GM18507 (cell line): ENCODE data around the gene SLC22A9.
"Not testable (repeated sequence)": the region's sequence is repeated elsewhere in the genome, so short reads cannot be mapped to it uniquely, and the experiment has no call there.

Source experiments
- DNase-seq: peaks from one replicate; pipeline ENCODE4 v3.0.0; 2011; ENCODE audit warnings: low read depth; ENCODE audit not compliant: insufficient read length; ENCODE audit errors: extremely low spot score
- FAIRE-seq: peaks from 2 replicates; lab custom pipeline; 2011; peaks lifted over from hg19 to GRCh38; lab: Jason Lieb, UNC

Gene SLC22A9

DNA sequence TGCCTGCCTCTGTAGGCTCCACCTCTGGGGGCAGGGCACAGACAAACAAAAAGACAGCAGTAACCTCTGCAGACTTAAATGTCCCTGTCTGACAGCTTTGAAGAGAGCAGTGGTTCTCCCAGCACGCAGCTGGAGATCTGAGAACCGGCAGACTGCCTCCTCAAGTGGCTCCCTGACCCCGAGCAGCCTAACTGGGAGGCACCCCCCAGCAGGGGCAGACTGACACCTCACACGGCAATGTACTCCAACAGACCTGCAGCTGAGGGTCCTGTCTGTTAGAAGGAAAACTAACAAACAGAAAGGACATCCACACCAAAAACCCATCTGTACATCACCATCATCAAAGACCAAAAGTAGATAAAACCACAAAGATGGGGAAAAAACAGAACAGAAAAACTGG lies 66.2 kb downstream of the SLC22A9 start:
- not testable (repeated sequence) for FAIRE-seq, DNase-seq

DNA sequence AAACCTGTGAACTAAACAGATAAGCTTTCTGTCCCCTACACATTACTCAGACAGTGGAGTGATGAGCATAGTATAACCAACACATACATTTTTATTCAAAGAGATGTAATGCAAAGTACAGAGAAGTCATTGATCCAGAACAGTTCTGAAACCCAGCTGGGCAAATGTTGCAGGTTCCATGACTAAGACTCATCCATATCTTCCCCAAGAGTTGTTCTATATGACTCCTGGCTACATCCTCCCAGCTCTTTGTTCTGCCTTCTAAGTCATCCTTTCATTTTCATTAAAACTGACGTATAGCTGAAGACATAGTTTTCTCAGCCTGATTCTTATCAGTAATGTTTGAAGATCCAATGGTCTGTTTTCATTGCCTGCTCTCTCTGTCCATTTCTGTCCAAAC lies 74.1 kb downstream of the SLC22A9 start:
- no peak for DNase-seq
- FAIRE-seq: no peak

DNA sequence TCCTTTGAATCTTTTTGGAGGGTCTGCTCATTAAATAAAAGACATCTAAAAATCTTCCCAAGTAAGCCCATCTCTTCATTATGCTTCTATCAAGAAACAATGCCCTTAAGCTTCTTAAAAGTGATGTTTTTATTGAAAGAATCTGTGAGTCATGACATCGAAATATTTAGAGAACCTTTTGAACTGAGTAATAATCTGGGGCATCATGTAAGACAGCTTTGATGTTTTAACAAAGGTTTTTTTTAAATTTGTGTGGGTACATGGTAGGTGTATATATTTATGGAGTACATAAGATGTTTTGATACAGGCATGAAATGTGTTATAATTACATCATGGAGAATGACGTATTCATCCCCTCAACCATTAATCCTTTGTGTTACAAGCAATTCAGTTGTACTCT lies 74.6 kb downstream of the SLC22A9 start:
- DNase-seq (no peak), FAIRE-seq (no peak)

DNA sequence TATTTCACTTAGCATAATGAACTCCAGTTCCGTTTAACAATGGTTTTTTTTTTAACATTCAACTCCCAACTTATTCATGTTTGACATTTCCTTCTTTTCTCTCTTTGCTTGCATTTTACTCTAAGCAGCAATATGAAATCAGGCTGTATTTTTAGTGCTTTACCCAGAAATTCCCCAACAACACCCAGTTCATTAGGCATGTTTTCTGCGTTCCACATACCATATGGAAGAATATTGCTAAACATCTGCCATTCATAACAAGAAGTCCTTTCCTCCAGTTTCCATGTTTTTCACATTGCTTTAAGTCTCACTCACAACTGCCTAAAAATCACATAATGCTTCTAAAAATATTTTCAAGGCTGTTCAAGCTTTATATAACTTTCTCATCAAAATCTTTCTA lies 75.5 kb downstream of the SLC22A9 start:
- FAIRE-seq: no peak
- DNase-seq: no peak

DNA sequence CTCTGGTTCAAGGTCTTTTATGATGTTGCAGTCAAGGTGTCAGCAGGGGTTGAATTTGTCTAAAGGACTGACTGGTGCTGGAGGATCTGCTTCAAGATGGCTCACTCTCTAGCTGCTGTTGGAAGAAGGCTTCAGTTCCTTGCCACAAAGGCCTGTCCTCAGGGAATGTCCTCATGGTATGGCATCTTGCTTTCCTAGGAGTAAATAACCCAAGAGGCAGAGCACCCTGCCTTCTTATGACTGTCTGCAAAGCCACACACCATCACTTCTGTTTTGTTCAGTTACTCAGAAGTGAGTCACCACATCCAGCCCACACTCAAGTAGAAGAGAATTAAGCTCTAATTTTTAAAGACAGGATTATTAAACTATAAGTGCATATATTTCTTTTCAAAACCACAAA lies 76.1 kb downstream of the SLC22A9 start:
- no peak for FAIRE-seq
- DNase-seq: no peak

DNA sequence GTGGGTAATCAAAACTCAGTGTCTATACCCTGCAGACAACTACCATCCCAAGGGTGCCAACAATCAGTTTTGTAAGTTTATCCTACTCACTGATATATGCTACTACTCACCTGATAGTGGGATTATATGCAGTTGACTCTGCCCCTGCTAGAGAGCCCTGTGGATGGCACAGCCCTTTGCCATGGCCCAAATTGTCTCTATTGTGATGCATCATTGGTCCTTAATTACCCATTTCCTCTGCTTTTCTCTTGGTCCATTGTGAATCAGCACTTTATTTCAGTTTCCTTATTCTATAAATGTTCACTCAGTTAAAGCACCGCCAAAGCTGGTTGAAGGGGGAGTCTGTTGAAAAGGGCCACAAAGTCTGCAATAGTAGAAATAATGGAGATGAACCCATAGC lies 79.1 kb downstream of the SLC22A9 start:
- DNase-seq (no peak), FAIRE-seq (no peak)

DNA sequence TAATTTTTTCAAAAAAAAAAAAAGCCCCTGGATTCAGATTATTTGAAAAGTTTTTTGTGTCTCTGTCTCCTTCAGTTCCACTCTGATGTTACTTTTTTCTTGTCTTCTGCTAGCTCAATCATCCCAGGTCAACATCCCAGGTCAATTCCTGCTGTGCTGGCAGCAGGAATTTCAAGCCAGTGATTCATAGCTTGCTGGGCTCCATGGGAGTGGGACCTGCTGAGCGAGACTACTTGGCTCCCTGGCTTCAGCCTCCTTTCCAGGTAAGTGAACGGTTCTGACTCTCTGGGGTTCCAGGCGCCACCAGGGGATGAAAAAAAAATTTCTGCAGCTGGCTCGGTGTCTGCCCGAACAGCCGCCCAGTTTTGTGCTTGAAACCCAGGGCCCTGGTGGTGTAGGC lies 90.0 kb downstream of the SLC22A9 start:
- FAIRE-seq: no peak
- DNase-seq: no peak
